ENCODE measurements around the gene SPATA31D4. TPM values are rescaled to one million over a fixed set of nuclear protein-coding genes. Genes with fewer than 3 reads are reported as not detected.
"Not testable (repeated sequence)": the region's sequence is repeated elsewhere in the genome, so short reads cannot be mapped to it uniquely, and the experiment has no call there.

The SPATA31D4 gene
- polyA plus RNA-seq = not detected
- long read RNA-seq, donor 1 = 0 reads
- long read RNA-seq, donor 2 = 0 reads
- long read RNA-seq, donor 3 = 0 reads
- long read RNA-seq, donor 4 = 0 reads
- long read RNA-seq, donor 5 = 0 reads
- long read RNA-seq, donor 6 = 0 reads
- long read RNA-seq, donor 7 = 0 reads
- long read RNA-seq, donor 8 = 0 reads
- long read RNA-seq, donor 9 = 0 reads
- long read RNA-seq, donor 10 = 0 reads
- long read RNA-seq, donor 11 = 0 reads

- not testable (repeated sequence) for DNase-seq; H3K4me1 ChIP-seq (ENCODE audit: control insufficient read depth, insufficient read depth, low read length); H3K27ac ChIP-seq (ENCODE audit: low read length); H3K36me3 ChIP-seq (ENCODE audit: control insufficient read depth, insufficient read depth, low read length); H3K9me3 ChIP-seq (ENCODE audit: control insufficient read depth, low read depth, low read length); H3K27me3 ChIP-seq (ENCODE audit: control insufficient read depth, insufficient read depth, low read length); H3K4me3 ChIP-seq (ENCODE audit: low read length)
- no CpG with 5 or more reads among the region's 3 CpGs for WGBS (ENCODE audit: insufficient coverage, low lambda C conversion rate)
These were observed at the start of gene SPATA31D4 for GRCh38 chr9:81928305-81928704. Gene SPATA31D4, plus strand, starts transcription at chr9:81928428. Its CDS starts 86 bp downstream, at chr9:81928514.

- DNase-seq = no peak
- Histone ChIP-seq H3K36me3 (ENCODE audit: control insufficient read depth, insufficient read depth, low read length) (no peaks in the 10 kb centered on the region), H3K9me3 (ENCODE audit: control insufficient read depth, low read depth, low read length) (no peaks in the 10 kb centered on the region), H3K4me3 (ENCODE audit: low read length) (no peak overlapping the region), H3K27ac (ENCODE audit: low read length) (no peak overlapping the region), H3K27me3 (ENCODE audit: control insufficient read depth, insufficient read depth, low read length) (no peaks in the 10 kb centered on the region), H3K4me1 (ENCODE audit: control insufficient read depth, insufficient read depth, low read length) (no peaks in the 10 kb centered on the region)
- WGBS (ENCODE audit: insufficient coverage, low lambda C conversion rate) = 60% methylated on average over 1 of the region's 2 CpGs
These were observed 49.7 kb upstream of the SPATA31D4 start for GRCh38 chr9:81878530-81878929.

- no peaks in the 10 kb centered on the region for H3K4me1 ChIP-seq (ENCODE audit: control insufficient read depth, insufficient read depth, low read length)
- H3K27ac ChIP-seq (ENCODE audit: low read length) = no peak overlapping the region
- no peaks in the 10 kb centered on the region for H3K27me3 ChIP-seq (ENCODE audit: control insufficient read depth, insufficient read depth, low read length)
- DNase-seq = peak in 1 of 2 donors; percentile 14
- whole genome bisulfite sequencing (ENCODE audit: insufficient coverage, low lambda C conversion rate) = no CpG with 5 or more reads among the region's 4 CpGs
- no peak overlapping the region for H3K4me3 ChIP-seq (ENCODE audit: low read length)
- no peaks in the 10 kb centered on the region for H3K9me3 ChIP-seq (ENCODE audit: control insufficient read depth, low read depth, low read length)
- H3K36me3 ChIP-seq (ENCODE audit: control insufficient read depth, insufficient read depth, low read length) = no peaks in the 10 kb centered on the region
These were observed 48.7 kb upstream of the SPATA31D4 start for GRCh38 chr9:81879501-81879916.

- no peaks in the 10 kb centered on the region for H3K4me1 ChIP-seq (ENCODE audit: control insufficient read depth, insufficient read depth, low read length)
- DNase-seq = no peak
These were observed 42.6 kb upstream of the SPATA31D4 start for GRCh38 chr9:81885602-81886001.

GRCh38 chr9:81886665-81887064 is 41.6 kb upstream of the SPATA31D4 start:
- Histone ChIP-seq H3K4me3 (ENCODE audit: low read length) (no peak overlapping the region), H3K27ac (ENCODE audit: low read length) (no peak overlapping the region), H3K36me3 (ENCODE audit: control insufficient read depth, insufficient read depth, low read length) (no peaks in the 10 kb centered on the region), H3K9me3 (ENCODE audit: control insufficient read depth, low read depth, low read length) (no peaks in the 10 kb centered on the region), H3K4me1 (ENCODE audit: control insufficient read depth, insufficient read depth, low read length) (no peaks in the 10 kb centered on the region), H3K27me3 (ENCODE audit: control insufficient read depth, insufficient read depth, low read length) (no peaks in the 10 kb centered on the region)
- no peak for DNase-seq
- no CpG with 5 or more reads among the region's 1 CpG for WGBS (ENCODE audit: insufficient coverage, low lambda C conversion rate)

More at GRCh38 chr9:81885602-81886001, 42.6 kb upstream of the SPATA31D4 start:
- Histone ChIP-seq H3K36me3 (ENCODE audit: control insufficient read depth, insufficient read depth, low read length) (no peaks in the 10 kb centered on the region), H3K27me3 (ENCODE audit: control insufficient read depth, insufficient read depth, low read length) (no peaks in the 10 kb centered on the region), H3K4me3 (ENCODE audit: low read length) (no peak overlapping the region), H3K9me3 (ENCODE audit: control insufficient read depth, low read depth, low read length) (no peaks in the 10 kb centered on the region), H3K27ac (ENCODE audit: low read length) (no peak overlapping the region)
- 100% methylated on average over 1 of the region's 2 CpGs for WGBS (ENCODE audit: insufficient coverage, low lambda C conversion rate)

- Histone ChIP-seq H3K4me3 (ENCODE audit: low read length) (no peak overlapping the region), H3K4me1 (ENCODE audit: control insufficient read depth, insufficient read depth, low read length) (no peaks in the 10 kb centered on the region), H3K9me3 (ENCODE audit: control insufficient read depth, low read depth, low read length) (no peaks in the 10 kb centered on the region), H3K27me3 (ENCODE audit: control insufficient read depth, insufficient read depth, low read length) (no peaks in the 10 kb centered on the region), H3K36me3 (ENCODE audit: control insufficient read depth, insufficient read depth, low read length) (no peaks in the 10 kb centered on the region), H3K27ac (ENCODE audit: low read length) (no peak overlapping the region)
- DNase-seq = no peak
- WGBS (ENCODE audit: insufficient coverage, low lambda C conversion rate) = 100% methylated on average over 1 of the region's 3 CpGs
These were observed 38.1 kb upstream of the SPATA31D4 start for GRCh38 chr9:81890104-81890503.

- Histone ChIP-seq H3K27me3 (ENCODE audit: control insufficient read depth, insufficient read depth, low read length) (no peaks in the 10 kb centered on the region), H3K36me3 (ENCODE audit: control insufficient read depth, insufficient read depth, low read length) (no peaks in the 10 kb centered on the region), H3K27ac (ENCODE audit: low read length) (no peak overlapping the region), H3K4me1 (ENCODE audit: control insufficient read depth, insufficient read depth, low read length) (no peaks in the 10 kb centered on the region), H3K9me3 (ENCODE audit: control insufficient read depth, low read depth, low read length) (no peaks in the 10 kb centered on the region), H3K4me3 (ENCODE audit: low read length) (no peak overlapping the region)
- no peak for DNase-seq
- WGBS (ENCODE audit: insufficient coverage, low lambda C conversion rate) = 43% methylated on average over 1 of the region's 1 CpG
These were observed 35.8 kb upstream of the SPATA31D4 start for GRCh38 chr9:81892440-81892839.

GRCh38 chr9:81893929-81894328 is 34.3 kb upstream of the SPATA31D4 start:
- no peaks in the 10 kb centered on the region for H3K27me3 ChIP-seq (ENCODE audit: control insufficient read depth, insufficient read depth, low read length)
- no peak overlapping the region for H3K4me3 ChIP-seq (ENCODE audit: low read length)
- no peaks in the 10 kb centered on the region for H3K36me3 ChIP-seq (ENCODE audit: control insufficient read depth, insufficient read depth, low read length)
- DNase-seq = no peak
- no peaks in the 10 kb centered on the region for H3K9me3 ChIP-seq (ENCODE audit: control insufficient read depth, low read depth, low read length)
- no peak overlapping the region for H3K27ac ChIP-seq (ENCODE audit: low read length)
- no peaks in the 10 kb centered on the region for H3K4me1 ChIP-seq (ENCODE audit: control insufficient read depth, insufficient read depth, low read length)
- WGBS (ENCODE audit: insufficient coverage, low lambda C conversion rate) = 100% methylated on average over 1 of the region's 3 CpGs

- DNase-seq = no peak
- no peaks in the 10 kb centered on the region for H3K9me3 ChIP-seq (ENCODE audit: control insufficient read depth, low read depth, low read length)
- no CpG with 5 or more reads among the region's 1 CpG for WGBS (ENCODE audit: insufficient coverage, low lambda C conversion rate)
- no peak overlapping the region for H3K4me3 ChIP-seq (ENCODE audit: low read length)
- H3K4me1 ChIP-seq (ENCODE audit: control insufficient read depth, insufficient read depth, low read length) = no peaks in the 10 kb centered on the region
- H3K27ac ChIP-seq (ENCODE audit: low read length) = no peak overlapping the region
- no peaks in the 10 kb centered on the region for H3K36me3 ChIP-seq (ENCODE audit: control insufficient read depth, insufficient read depth, low read length)
- H3K27me3 ChIP-seq (ENCODE audit: control insufficient read depth, insufficient read depth, low read length) = no peaks in the 10 kb centered on the region
These were observed 33.3 kb upstream of the SPATA31D4 start for GRCh38 chr9:81894891-81895290.

- Histone ChIP-seq H3K27me3 (ENCODE audit: control insufficient read depth, insufficient read depth, low read length) (no peaks in the 10 kb centered on the region), H3K9me3 (ENCODE audit: control insufficient read depth, low read depth, low read length) (no peaks in the 10 kb centered on the region), H3K4me3 (ENCODE audit: low read length) (no peak overlapping the region), H3K36me3 (ENCODE audit: control insufficient read depth, insufficient read depth, low read length) (no peaks in the 10 kb centered on the region), H3K27ac (ENCODE audit: low read length) (no peak overlapping the region), H3K4me1 (ENCODE audit: control insufficient read depth, insufficient read depth, low read length) (no peaks in the 10 kb centered on the region)
- DNase-seq = no peak
These were observed 32.2 kb upstream of the SPATA31D4 start for GRCh38 chr9:81896070-81896469.

- DNase-seq = no peak
- Histone ChIP-seq H3K27me3 (ENCODE audit: control insufficient read depth, insufficient read depth, low read length) (no peaks in the 10 kb centered on the region), H3K4me1 (ENCODE audit: control insufficient read depth, insufficient read depth, low read length) (no peaks in the 10 kb centered on the region), H3K27ac (ENCODE audit: low read length) (no peak overlapping the region), H3K36me3 (ENCODE audit: control insufficient read depth, insufficient read depth, low read length) (no peaks in the 10 kb centered on the region), H3K4me3 (ENCODE audit: low read length) (no peak overlapping the region), H3K9me3 (ENCODE audit: control insufficient read depth, low read depth, low read length) (no peaks in the 10 kb centered on the region)
- no CpG with 5 or more reads among the region's 1 CpG for WGBS (ENCODE audit: insufficient coverage, low lambda C conversion rate)
These were observed 29.4 kb upstream of the SPATA31D4 start for GRCh38 chr9:81898851-81899250.
